NCI-H82 treated with DMSO at 0.1 percent for 48 hours (cell line): ENCODE results near the gene GJC2.

Source experiments
- DNase-seq: peaks from one replicate; lab custom pipeline; 2025; ENCODE audit not compliant: unreplicated experiment; lab: John Stamatoyannopoulos, UW

Gene GJC2

DNA sequence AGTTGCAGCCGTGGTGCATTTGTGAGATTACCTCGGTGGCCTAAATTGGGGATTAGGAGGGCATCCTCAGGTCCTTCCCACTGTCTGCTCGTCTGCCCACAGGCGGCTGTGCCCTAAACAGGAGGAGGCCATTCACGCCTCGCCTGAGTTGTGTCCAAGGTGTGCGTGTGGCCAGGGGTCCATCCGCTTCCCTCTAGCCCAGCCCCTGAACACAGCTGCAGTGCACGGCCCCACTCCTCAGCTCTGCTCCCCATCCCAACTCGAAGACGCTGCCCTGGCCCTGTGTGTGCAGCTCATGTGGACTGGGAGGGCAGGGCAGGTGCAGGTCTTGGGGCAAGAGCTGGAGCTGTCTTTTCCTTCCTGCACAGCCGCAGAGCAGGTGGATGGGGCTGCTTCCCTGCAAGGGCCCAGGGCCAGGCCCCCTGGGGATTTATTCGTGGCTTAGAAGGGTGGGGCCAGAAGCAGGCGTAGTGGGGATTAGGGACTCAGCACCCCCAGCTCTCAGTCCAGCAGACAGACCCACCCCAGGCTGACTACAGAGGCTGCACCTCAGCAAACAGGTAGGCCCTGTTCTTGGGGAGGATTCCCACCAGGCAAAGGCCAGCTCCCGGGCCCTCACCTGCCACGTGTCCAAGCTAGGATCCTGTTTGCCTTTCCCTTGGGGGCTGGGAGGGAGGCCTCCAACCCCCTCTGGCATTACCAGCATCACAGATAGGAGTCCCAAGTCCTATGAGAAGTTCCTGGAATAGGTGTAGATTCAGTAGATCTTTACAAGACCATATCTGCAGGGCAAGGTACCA lies 5.3 kb upstream of the GJC2 start:
- peak; percentile 44 for DNase-seq

DNA sequence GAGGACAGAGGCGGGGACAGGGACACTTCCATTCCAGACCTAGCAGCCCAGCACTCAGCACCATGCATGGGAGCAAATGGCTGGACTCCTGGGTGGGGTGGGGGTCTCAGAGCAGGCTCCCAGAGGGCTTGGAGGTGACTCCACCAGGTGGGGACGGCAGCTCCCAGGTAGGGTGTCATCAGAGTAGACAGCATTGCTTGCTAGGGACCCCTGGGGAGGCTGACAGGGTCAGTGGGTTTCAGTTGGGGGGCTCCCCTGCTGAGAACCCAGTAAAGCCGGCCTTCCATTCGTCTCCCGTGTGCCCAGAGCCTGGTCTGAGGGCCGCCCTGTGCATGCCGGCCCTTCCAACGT lies 4.8 kb upstream of the GJC2 start:
- DNase-seq, result no peak

DNA sequence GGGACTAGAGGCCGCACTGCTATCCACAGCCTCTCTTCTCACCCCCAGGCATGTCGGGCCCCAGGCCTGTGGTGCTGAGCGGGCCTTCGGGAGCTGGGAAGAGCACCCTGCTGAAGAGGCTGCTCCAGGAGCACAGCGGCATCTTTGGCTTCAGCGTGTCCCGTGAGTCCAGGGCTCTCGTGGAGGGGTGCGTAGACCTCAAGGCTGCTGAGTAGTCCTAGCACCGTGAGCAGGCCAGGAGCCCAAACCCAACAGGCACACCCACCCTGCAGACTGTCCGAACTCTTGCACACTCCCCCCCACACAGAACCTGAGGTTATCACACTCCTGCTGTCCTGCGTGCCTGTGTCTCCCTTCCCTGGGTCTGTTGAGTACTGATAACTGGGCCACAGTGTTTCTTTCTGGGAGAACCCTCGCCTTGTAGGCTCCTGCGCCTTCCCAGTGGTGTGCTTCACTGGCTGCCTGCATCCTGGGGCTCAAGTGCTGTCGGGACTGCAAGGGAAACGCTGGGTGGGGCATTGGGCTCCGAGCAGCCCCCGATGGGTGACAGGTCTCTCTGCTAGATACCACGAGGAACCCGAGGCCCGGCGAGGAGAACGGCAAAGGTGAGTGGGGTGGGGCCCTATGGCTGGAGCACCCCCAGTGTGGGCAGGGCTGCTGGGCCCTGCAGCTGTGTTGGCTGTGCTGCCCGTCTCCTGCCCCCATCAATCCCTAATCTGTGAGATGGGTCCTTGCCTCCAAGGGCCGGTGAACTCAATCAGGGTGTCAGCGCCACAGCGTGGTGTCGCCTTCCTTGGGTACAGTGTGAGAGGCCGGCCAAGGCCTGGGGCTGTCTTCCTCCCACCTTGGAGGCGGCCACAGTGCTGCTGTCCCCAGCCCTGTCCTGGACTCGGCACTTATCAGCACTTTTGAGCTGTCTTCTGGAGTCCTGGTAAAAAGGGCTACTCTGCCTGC lies 4.0 kb upstream of the GJC2 start:
- no peak for DNase-seq

DNA sequence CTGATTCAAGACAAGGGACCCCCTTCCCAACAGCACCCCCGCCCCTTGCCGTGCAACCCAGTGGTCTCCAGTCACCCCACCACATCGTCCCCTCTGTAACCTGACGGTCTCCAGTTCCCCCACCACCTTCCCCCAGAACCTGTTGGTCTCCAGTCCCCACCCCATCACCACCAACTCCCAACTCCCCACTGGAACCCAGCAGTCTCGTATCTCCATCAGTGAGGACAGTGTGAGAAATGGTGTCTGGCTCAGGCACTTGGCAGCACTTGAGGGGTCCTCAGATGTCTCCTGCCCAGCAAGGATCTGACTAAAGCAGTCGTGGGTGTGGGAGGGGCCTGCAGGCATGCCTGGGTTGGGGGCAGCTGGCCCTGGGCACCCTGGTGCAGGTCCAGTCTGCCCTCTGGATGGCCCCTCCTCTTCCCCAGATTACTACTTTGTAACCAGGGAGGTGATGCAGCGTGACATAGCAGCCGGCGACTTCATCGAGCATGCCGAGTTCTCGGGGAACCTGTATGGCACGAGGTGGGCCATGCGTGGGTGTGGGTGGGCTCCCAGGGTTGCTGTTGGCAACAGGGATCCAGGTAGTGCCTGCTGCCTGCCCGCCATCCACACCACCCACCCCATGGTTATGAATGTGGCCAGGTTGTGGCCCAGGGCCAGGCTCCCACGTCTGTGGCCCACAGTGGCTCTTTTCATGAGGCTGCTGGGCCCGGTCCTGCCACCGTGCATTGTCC lies 3.1 kb upstream of the GJC2 start:
- DNase-seq, result no peak

DNA sequence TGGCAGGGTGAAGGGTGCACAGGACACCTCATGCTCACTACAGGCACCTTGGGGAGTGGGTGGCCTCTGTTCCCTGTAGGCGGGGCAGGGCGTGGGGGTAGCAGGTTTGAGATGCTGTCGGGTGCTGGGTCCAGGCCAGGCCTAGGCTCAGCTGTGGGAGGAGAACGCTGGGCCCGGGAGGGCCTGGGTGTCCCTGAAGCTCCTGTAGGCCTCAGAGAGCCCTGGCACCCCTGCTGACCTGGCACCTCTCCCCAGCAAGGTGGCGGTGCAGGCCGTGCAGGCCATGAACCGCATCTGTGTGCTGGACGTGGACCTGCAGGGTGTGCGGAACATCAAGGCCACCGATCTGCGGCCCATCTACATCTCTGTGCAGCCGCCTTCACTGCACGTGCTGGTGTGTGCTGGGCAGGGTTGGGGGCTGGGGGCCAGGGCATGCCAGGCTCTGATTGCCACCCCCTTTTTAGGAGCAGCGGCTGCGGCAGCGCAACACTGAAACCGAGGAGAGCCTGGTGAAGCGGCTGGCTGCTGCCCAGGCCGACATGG lies 2.5 kb upstream of the GJC2 start:
- DNase-seq, result no peak

DNA sequence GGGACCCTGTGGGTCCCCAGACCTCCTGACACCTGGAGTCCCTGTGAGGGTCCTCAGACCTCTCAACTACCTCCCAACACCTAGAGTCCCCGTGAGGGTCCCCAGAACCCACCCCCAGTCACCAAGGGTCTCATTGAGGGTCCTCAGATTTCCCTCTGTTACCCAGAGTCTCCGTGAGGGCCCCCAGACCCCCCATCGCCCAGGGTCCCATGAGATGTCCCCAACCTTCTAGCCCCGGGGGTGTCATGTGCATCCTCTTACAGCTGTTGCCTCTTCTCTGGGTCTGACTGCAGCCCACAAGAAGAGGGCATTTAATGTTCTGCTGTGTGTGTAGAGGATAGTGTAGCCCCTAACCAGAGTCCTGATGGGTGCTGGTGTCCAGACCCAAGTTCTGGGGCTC lies 2.0 kb upstream of the GJC2 start:
- no peak for DNase-seq

DNA sequence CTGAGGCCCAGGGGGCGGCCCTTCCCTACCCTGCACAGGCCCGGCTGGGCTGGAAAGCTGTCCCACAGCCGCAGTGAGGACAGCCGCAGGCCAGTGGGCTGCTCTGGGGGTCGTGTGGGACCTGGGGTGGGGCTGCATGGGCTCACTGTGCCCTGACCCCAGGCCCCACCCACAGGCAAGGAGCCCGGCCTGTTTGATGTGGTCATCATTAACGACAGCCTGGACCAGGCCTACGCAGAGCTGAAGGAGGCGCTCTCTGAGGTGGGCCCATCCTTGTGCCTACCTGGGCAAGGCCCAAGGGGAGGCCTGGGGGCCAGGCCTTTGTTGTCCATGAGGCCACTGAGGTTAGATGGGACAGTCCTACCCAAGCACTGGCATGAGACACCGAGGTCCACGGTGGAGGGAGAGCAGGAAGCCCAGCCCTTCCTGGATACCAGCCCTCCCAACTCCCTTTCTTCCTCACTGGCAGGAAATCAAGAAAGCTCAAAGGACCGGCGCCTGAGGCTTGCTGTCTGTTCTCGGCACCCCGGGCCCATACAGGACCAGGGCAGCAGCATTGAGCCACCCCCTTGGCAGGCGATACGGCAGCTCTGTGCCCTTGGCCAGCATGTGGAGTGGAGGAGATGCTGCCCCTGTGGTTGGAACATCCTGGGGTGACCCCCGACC lies 1.4 kb upstream of the GJC2 start:
- no peak for DNase-seq

DNA sequence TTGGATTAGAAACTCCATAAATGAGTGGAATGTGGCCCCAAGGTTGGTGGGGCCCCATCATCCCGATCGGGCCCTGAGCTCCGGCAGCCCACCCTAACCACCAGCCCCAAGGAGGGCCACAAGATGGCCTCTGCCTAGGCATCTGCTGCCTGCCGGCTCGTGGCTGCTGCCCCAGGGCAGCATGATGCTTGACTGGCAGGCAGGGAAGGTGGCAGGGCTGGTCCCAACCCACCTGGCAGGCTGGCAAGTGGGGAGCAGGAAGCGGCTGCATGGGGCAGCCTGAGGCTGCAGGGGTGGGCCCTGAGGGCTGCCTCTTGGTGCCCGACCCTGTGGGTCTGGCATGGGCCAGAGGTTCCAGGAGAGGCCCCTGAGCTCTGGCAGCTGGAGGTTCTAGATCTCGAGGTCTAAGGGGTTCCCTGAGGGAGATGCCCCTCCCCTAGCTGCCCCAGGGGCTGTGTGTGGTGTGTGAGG lies 760 bp upstream of the GJC2 start:
- DNase-seq, result no peak

DNA sequence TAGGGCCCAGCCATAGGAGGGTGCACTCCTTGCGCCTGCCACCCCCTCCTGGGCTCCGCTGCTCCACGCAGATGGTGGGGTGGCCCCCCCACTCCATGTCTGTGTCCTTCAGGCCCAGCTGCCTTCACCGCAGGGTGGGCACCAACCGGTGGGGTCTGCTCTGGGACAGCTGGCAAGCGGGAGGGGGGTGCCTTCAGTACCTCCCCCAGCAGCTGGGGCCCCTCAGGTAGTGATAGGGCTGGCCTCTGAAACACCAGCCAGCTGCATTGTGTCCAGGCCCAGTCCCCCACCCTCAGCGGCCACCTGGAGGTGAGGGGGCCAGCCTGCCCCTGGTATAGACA lies 360 bp downstream of the GJC2 start:
- no peak for DNase-seq

DNA sequence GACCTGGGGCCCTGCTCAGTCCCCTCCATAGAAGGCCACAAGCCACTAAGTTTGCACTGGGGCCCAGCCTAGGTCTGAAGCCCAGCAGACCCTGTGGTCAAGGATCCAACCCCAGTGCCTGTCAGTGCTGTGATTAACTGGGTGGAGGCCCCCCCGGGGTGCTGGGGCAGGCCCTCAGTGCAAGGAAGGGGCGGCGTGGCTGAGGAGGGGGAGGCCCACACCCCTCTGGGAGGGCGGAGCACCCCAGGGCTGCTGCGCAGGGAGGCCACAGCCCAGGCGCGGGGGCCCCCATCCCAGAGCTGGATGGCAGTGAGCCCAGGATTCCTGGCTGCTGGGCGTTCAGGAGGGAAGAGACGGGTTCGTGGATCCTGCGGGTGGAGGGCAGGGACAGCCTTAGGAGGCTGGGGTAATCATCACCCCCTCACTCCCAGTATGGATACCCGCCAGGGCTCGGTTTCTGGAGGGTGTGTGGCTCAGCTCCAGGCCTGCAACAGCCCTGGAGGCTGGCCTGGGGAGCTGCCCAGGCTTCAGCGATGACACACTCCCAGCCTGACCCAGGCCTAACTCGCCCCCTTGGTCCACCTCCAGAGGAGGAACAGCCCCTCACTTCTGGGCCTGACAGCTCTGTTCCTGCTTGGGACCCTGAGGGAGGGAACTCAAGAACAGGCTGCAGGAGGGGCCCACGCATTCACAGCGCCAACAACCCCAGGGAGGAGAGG lies 890 bp downstream of the GJC2 start:
- no peak for DNase-seq

DNA sequence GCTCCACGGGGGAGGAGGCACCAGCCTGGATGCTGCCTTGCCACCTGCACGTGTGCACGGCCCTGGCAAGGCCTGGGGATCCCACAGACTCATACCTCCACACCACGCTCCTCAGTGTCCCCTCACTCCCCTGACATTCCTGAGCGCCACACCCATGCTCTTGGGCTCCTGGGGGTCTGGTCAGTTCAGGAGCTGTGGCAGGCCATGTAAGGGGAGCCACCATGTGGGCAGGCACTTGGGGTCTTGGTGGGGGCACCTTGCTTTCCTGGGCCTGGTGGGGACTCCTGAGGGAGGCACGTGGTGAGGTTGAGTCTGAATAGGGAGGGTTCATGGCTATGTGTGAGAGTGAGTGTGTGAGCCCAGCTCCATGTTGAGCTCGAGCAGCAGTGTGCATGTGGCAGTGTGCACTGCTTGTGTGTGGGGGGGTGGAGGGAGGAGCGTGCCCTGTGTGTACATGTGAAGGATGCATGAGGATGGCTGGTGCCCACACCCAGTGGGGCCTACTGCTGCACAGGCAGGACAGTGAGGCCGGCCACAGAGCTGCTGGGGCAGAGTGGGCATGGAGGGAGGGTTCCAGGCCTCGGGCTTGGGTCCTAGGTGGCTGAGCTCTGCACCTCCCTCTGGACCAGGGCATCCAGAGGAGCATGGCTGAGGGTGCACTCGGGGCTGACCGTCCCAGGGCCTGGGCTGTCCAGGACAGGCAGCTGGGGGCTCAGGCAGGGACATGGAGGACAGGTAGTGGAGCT lies 1.6 kb downstream of the GJC2 start:
- no peak for DNase-seq

DNA sequence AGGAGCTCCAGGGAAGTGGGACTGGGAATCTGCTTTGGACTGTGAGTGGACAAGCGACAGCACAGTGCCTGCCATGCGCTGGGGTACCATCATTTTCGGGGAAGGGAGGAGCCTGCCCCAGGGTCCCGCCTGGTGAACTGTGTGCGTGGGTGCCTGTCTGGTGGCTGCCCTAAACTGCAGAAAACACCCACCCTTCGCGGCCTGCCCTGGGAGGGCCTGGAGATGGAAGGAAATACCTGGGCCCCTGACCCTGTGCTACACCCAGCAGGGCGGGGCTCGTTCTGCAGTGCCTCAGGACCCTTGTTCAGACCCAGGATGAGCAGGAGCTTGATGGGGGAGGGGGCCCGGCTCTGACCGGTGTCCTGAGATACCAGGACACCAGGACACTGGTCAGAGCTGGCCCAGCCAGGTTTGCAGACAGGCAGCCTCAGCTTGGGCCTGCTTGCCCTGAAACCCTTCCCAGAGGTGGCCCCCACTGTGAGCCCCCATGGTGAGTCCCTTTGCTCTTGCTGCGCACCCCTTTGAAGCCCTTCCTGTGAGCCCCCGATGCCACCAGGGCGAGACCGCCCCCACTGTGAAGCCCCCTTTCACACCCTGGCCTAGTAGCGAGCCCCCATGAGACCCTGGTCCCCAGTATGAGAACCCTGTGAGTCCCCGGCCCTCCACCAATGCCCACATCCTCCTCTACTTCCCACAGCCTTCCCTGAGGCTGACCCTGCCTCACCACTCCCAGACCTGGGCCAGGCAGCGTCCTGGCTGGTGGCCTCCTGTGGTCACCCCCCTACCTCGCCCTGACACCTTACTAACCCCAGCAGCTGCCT lies 2.6 kb downstream of the GJC2 start:
- DNase-seq, result no peak

DNA sequence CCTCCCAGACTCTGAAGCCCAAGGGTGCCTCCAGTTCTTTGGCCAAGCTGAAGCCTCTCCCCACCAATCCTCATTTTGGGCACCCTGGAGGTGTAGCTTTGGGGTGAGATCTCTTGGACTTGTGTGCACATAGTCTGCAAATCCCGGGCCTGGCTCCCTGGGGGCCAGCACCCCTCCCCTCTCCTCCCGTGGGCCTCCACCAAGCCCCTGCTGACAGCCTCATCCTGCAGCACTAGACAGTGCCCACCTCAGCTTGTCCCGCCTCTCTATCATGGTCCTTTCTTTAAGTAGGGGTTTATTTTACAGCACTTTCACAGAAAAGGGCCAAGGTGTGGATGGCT lies 3.2 kb downstream of the GJC2 start:
- DNase-seq, result no peak

DNA sequence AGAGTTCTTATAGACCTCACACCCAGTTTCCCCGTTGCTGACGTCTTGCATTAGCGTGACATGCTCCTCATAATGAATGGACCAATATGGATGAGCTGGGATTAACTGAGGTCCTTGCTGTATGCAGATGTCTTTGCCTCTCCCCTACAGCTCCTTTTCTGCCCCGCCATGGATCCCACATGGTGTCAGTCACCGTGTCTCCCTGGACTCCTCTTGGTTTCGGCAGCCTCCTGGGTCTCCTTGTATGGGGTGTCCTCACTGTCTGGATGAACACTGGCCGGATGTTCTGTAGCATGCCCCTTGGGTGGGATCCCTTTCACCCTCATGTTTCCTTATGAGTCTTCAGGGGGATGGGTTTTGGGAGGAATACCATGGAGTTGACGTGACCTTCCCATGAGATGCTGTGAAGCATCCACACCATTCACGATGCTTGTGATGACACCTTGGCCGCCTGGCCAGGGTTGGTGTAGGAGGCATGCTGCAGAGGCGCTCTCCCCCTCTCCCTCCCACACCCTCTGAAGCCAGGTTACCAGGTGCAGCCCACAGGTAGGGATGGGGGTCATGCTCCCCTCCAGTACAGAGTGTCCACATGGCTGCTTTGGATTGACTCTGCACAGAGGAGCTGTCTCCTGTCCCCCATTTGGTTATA lies 4.4 kb downstream of the GJC2 start:
- DNase-seq, result no peak

DNA sequence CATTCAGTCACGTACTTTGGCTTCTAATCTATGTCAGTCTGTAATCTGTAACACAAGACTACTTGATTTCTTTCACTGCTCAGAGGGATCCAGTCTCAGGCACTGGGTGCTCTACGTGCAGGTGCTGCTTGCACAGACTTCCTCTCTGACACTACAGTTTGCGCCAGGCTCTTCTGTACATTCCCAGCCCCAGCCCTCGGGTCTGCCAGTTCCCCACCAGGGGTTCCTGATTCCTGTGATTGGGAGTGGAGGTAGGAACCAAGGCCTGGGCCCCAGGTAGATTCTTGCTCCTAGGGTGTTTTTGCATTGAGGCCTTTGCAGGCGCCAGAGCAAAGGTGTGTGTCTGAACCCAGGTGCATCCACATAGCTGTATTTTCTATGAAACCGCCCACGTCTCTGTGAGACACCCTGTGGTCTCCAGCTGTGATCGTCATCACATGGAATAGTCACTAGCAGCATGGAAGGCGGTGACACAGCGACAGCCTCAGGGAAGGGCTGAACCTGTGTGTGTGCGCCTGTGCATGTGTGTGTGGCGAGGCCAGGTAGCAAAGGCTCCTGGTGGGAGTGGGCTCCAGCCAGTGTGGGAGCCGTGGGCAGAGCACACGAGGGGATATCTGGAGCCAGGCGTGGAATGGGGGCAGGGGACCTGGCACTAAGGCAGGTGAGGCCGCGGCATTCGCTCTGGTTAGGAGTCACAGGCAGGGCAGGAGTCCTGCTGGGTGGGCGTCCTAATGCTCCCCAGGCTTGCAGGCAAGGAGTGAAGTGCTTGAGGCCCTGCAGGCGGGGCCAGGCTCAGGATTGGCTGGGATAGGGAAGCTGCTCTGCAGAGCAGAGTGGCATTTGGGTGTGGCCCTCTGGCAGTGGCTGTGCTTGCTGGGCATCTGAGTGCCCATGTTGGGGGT lies 5.2 kb downstream of the GJC2 start:
- DNase-seq, result no peak

DNA sequence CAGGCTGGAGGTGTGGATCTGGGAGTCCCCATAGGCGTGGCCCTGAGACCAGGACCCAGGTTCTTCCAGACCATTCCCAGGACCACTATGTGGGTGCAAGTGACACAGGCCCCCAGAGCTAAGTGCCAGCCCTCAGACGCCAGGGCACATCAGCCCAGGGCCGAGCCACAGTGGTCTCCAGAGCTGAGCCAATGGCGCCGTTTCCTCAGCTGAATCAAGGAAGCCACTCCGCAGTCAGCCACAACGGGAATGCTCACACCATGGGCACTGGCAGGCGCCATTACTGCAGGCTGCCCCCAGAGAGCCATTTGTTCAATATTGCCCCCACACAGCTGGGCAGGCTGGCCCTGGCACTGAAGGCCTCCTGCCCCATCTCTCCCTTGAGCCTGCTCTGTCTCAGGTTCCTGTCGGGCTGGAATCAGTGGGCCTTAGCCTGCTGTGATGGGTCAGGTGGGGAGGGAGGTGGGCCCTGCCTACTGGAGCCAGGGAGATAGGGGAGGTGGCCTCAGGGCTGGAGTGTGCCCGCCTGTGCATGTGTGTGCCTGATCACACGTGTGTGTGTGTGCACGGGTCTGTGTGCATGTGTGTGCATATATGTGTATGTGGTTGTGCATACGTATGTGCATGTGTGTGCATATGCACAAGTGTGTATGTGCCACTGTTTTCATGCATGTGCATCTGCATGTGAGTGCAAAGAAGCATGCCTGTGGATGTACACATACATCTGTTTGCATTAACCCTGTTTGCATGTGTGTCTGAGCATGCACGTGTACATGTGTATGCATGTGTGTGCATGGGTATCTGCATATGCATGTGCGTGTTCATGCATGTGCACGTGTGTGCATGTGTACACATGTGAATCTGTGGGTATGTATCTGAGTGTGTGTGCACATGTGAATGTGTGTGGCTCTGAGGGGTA lies 6.1 kb downstream of the GJC2 start:
- no peak for DNase-seq
